Right lobe of liver (tissue), 4 donors: ENCODE measurements around the gene INTS1.

Source experiments
- CTCF ChIP-seq, 4 donors: fragments of 200-600 bp in 3 of 4; fragments of 450-650 bp in 1 of 4; IDR thresholded peaks; one replicate each; pipeline versions ENCODE4 v1.5.1 to v1.8.0; 2016 to 2022; ENCODE audit warnings: antibody characterized with exemption in 4 of 4, mild to moderate bottlenecking in 2 of 4
- POLR2A ChIP-seq: fragments of 450-650 bp; IDR thresholded peaks from one replicate; pipeline ENCODE4 v1.6.1; 2017; ENCODE audit warnings: antibody characterized with exemption, mild to moderate bottlenecking
- donor health status: DM: no; HTN: no; CAD: no.
- donor health status: DM: no; HTN: no; CAD: no.
- donor health status: DM: no; HTN: yes; CAD: no.

- TF ChIP-seq CTCF (IDR thresholded peaks at IDR 0.05): no peak
- TF ChIP-seq POLR2A: no peak
Measured at GRCh38 chr7:1525409-1525808, 21.2 kb upstream of the INTS1 start.
